Measurements from ENCODE around the gene CTDSP2.

GRCh38 chr12:57822392-57823130 is 24.0 kb downstream of the CTDSP2 start:
- TF ChIP-seq, protein P1, sequence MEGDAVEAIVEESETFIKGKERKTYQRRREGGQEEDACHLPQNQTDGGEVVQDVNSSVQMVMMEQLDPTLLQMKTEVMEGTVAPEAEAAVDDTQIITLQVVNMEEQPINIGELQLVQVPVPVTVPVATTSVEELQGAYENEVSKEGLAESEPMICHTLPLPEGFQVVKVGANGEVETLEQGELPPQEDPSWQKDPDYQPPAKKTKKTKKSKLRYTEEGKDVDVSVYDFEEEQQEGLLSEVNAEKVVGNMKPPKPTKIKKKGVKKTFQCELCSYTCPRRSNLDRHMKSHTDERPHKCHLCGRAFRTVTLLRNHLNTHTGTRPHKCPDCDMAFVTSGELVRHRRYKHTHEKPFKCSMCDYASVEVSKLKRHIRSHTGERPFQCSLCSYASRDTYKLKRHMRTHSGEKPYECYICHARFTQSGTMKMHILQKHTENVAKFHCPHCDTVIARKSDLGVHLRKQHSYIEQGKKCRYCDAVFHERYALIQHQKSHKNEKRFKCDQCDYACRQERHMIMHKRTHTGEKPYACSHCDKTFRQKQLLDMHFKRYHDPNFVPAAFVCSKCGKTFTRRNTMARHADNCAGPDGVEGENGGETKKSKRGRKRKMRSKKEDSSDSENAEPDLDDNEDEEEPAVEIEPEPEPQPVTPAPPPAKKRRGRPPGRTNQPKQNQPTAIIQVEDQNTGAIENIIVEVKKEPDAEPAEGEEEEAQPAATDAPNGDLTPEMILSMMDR (IDR thresholded peaks at IDR 0.05; ENCODE audit: low read depth, low read length, poor library complexity, severe bottlenecking) = no peak
- TF ChIP-seq EZH2phosphoT487 (IDR thresholded peaks at IDR 0.05; ENCODE audit: borderline replicate concordance, low read length) = no peak
